HEK293 (cell line): Measurements from ENCODE around the gene MRPL9.

Source experiments
- CTCF ChIA-PET: fragments of 350-600 bp; formaldehyde crosslinking; extraction: SDS; loops from one replicate; lab custom pipeline; 2021; ENCODE audit warnings: antibody characterized with exemption; lab: Yijun Ruan, JAX
- POLR2A ChIA-PET: fragments of 300-600 bp; formaldehyde crosslinking; extraction: SDS; loops from one replicate; lab custom pipeline; 2020; ENCODE audit warnings: antibody characterized with exemption, inconsistent platforms; lab: Yijun Ruan, JAX
- H3K27ac ChIP-seq: fragments of 200-500 bp; sonication (Bioruptor generic); 2 replicates; pipeline ENCODE4 v1.5.1; 2014; ENCODE audit warnings: low read depth, low read length, control low read depth, inconsistent platforms; ENCODE audit errors: extremely low read depth
- H3K36me3 ChIP-seq, 2 experiments: fragments of 200-500 bp in 1 of 2; sonication (Bioruptor generic) in 1 of 2; 1 replicate in 1 of 2; 2 replicates in 1 of 2; pipeline ENCODE4 v1.5.1; 2014 to 2017; ENCODE audit warnings: inconsistent platforms in 2 of 2, low read length in 2 of 2; ENCODE audit not compliant: control insufficient read depth in 2 of 2, insufficient read depth in 1 of 2
- H3K4me1 ChIP-seq: fragments of 200-500 bp; sonication (Bioruptor generic); 2 replicates; pipeline ENCODE4 v1.5.1; 2014; ENCODE audit warnings: mild to moderate bottlenecking, low read length, inconsistent platforms; ENCODE audit not compliant: control insufficient read depth, insufficient read depth
- H3K4me3 ChIP-seq: 2 replicates; pipeline ENCODE4 v1.5.1; 2011; ENCODE audit warnings: low read depth, mild to moderate bottlenecking, control low read depth, low read length, moderate library complexity
- H3K9me3 ChIP-seq: fragments of 200-500 bp; sonication (Bioruptor generic); 2 replicates; pipeline ENCODE4 v1.5.1; 2014; ENCODE audit warnings: low read depth, low read length, inconsistent platforms; ENCODE audit not compliant: control insufficient read depth, insufficient read depth
- EGR2 ChIP-seq: fragments of 450-650 bp; formaldehyde crosslinking; IDR thresholded peaks from 2 replicates; pipeline ENCODE4 v1.5.1; 2016; ENCODE audit warnings: low read depth, missing biosample characterization, missing genetic modification characterization
- GFI1B ChIP-seq: fragments of 450-650 bp; formaldehyde crosslinking; IDR thresholded peaks from 2 replicates; pipeline ENCODE4 v1.5.1; 2016; ENCODE audit warnings: missing biosample characterization, missing genetic modification characterization
- IKZF3 ChIP-seq: fragments of 450-650 bp; IDR thresholded peaks from 2 replicates; pipeline ENCODE4 v1.5.0; 2018; ENCODE audit warnings: missing biosample characterization, mild to moderate bottlenecking, missing genetic modification characterization, moderate library complexity
- KLF1 ChIP-seq: fragments of 450-650 bp; formaldehyde crosslinking; IDR thresholded peaks from 2 replicates; pipeline ENCODE4 v1.5.1; 2016; ENCODE audit warnings: missing biosample characterization, missing genetic modification characterization
- KLF16 ChIP-seq: fragments of 450-650 bp; formaldehyde crosslinking; IDR thresholded peaks from 2 replicates; pipeline ENCODE4 v1.5.1; 2017; ENCODE audit warnings: missing biosample characterization, missing genetic modification characterization
- KLF7 ChIP-seq: fragments of 450-650 bp; formaldehyde crosslinking; IDR thresholded peaks from 2 replicates; pipeline ENCODE4 v1.5.1; 2016; ENCODE audit warnings: missing biosample characterization, missing genetic modification characterization, borderline replicate concordance
- OSR2 ChIP-seq: fragments of 450-650 bp; formaldehyde crosslinking; IDR thresholded peaks from 2 replicates; pipeline ENCODE4 v1.5.1; 2016; ENCODE audit warnings: missing biosample characterization, missing genetic modification characterization
- OVOL3 ChIP-seq: fragments of 450-650 bp; formaldehyde crosslinking; IDR thresholded peaks from 2 replicates; pipeline ENCODE4 v1.5.1; 2016; ENCODE audit warnings: missing biosample characterization, missing genetic modification characterization
- ZFHX2 ChIP-seq: fragments of 450-650 bp; formaldehyde crosslinking; conservative IDR thresholded peaks from 2 replicates; pipeline ENCODE4 v1.5.1; 2016; ENCODE audit warnings: missing biosample characterization, missing genetic modification characterization
- ZFP69B ChIP-seq: fragments of 450-650 bp; formaldehyde crosslinking; IDR thresholded peaks from 2 replicates; pipeline ENCODE4 v1.5.1; 2016; ENCODE audit warnings: missing biosample characterization, missing genetic modification characterization
- ZNF2 ChIP-seq: fragments of 450-650 bp; formaldehyde crosslinking; IDR thresholded peaks from 2 replicates; pipeline ENCODE4 v1.5.1; 2016; ENCODE audit warnings: missing biosample characterization, missing genetic modification characterization
- ZNF23 ChIP-seq: fragments of 450-650 bp; formaldehyde crosslinking; IDR thresholded peaks from 2 replicates; pipeline ENCODE4 v1.5.1; 2016; ENCODE audit warnings: missing biosample characterization, missing genetic modification characterization, borderline replicate concordance
- ZNF391 ChIP-seq: fragments of 450-650 bp; formaldehyde crosslinking; IDR thresholded peaks from 2 replicates; pipeline ENCODE4 v1.5.1; 2016; ENCODE audit warnings: low read depth, missing biosample characterization, missing genetic modification characterization, borderline replicate concordance
- ZNF560 ChIP-seq: fragments of 450-650 bp; formaldehyde crosslinking; IDR thresholded peaks from 2 replicates; pipeline ENCODE4 v1.5.1; 2017; ENCODE audit warnings: missing biosample characterization, missing genetic modification characterization, borderline replicate concordance
- ZNF629 ChIP-seq: fragments of 450-650 bp; formaldehyde crosslinking; IDR thresholded peaks from 2 replicates; pipeline ENCODE4 v1.5.1; 2017; ENCODE audit warnings: missing biosample characterization, missing genetic modification characterization
- ZNF776 ChIP-seq: fragments of 450-650 bp; formaldehyde crosslinking; IDR thresholded peaks from 2 replicates; pipeline ENCODE4 v1.5.0; 2017; ENCODE audit warnings: missing biosample characterization, missing genetic modification characterization, borderline replicate concordance
- ZNF791 ChIP-seq: fragments of 450-650 bp; formaldehyde crosslinking; IDR thresholded peaks from 2 replicates; pipeline ENCODE4 v1.5.1; 2016; ENCODE audit warnings: missing biosample characterization, missing genetic modification characterization
- TF ChIP-seq, protein P1 (sequence below): fragments of 450-650 bp; formaldehyde crosslinking; IDR thresholded peaks from 2 replicates; pipeline ENCODE4 v1.5.1; 2017; ENCODE audit warnings: missing biosample characterization, missing genetic modification characterization
- TF ChIP-seq, protein P2 (sequence below): fragments of 450-650 bp; formaldehyde crosslinking; IDR thresholded peaks from 2 replicates; pipeline ENCODE4 v1.5.1; 2016; ENCODE audit warnings: missing biosample characterization, missing genetic modification characterization
- TF ChIP-seq, protein P3 (sequence below): fragments of 450-650 bp; formaldehyde crosslinking; IDR thresholded peaks from 2 replicates; pipeline ENCODE4 v1.5.1; 2016; ENCODE audit warnings: missing biosample characterization, missing genetic modification characterization
- TF ChIP-seq, protein P4 (sequence below): fragments of 450-650 bp; formaldehyde crosslinking; IDR thresholded peaks from 2 replicates; pipeline ENCODE4 v1.5.1; 2016; ENCODE audit warnings: missing biosample characterization, missing genetic modification characterization

MRPL9 gene

DNA sequence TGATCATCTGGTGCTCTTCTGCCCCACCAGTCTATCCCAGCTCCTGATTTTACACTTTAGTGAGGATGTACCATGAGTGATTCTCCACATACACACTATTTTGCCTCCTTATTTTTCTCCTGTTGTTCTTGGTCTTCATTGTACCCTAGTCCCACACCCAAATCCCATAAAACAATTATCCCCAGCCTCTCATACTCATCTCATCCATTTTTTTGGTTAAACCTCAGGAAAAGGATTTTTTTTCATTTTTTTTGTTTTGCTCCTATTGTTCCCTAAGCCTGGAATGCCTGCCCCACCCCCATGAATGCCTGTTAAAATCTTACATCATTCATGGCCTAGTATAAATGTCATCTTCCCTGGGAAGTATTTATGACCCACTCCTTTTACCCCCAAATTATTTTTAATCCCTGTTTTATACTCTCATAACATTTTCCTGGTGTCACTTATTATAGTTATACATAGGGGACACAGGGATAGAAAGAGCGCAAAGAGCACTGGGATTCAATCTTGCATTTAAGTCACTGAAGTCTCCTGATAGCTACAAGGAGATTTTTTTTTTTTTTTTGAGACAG is 46.8 kb upstream of the MRPL9 start (continued):
- TF ChIP-seq IKZF3 (tag by site-specific recombination) (peak; percentile 27; the same call in 1 of the 2 replicates), ZNF629 (tag by site-specific recombination) (peak; percentile 68), ZNF776 (tag by site-specific recombination) (no peak), ZNF23 (tag by site-specific recombination) (no peak), KLF1 (no peak), KLF16 (tag by site-specific recombination) (peak; percentile 60), ZNF791 (tag by site-specific recombination) (no peak), ZNF391 (tag by site-specific recombination) (0 out of 2 replicates have a peak, but pooled peaks have one; percentile 48), GFI1B (tag by site-specific recombination) (no peak)
- TF ChIP-seq, protein P1, sequence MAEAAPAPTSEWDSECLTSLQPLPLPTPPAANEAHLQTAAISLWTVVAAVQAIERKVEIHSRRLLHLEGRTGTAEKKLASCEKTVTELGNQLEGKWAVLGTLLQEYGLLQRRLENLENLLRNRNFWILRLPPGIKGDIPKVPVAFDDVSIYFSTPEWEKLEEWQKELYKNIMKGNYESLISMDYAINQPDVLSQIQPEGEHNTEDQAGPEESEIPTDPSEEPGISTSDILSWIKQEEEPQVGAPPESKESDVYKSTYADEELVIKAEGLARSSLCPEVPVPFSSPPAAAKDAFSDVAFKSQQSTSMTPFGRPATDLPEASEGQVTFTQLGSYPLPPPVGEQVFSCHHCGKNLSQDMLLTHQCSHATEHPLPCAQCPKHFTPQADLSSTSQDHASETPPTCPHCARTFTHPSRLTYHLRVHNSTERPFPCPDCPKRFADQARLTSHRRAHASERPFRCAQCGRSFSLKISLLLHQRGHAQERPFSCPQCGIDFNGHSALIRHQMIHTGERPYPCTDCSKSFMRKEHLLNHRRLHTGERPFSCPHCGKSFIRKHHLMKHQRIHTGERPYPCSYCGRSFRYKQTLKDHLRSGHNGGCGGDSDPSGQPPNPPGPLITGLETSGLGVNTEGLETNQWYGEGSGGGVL (tag by site-specific recombination): no peak
- TF ChIP-seq, all 188 proteins: peak for 25

DNA sequence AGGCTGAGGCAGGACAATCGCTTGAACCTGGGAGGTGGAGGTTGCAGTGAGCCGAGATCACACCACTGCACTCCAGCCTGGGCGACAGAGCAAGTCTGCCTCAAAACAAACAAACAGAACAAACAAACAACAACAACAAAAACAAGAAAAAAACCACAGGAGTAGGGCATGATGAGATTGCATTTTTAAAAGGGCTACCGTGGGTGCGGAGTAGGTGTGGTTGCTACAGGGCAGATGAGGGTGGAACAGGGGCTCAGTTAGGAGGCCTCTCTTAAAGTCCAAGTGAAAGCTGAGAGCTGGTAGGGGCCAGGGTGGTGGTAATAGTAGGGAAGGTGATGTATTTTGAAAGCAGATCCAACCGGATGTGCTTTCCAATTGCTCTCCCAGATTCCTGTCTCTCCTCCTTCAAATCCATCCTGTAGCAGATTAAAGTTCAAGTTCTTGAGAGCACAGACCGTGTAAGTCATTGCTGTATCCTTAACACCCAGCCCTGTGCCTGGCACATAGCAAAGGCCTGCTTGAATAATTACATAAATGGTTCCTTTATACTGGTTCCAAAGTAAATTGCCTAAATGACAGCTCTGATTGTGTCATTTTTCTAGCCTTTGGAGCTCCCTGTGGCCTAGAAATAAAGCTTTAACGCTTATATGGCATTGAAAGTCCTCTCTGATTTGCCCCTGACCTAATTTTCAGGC is 46.1 kb upstream of the MRPL9 start:
- no peak overlapping the region for H3K27ac ChIP-seq
- H3K9me3 ChIP-seq: no peaks in the 10 kb centered on the region
- H3K36me3 ChIP-seq: no peaks in the 10 kb centered on the region
- POLR2A ChIA-PET: interaction anchor here (0.6 to 0.7 kb wide), 2 partner anchors 20 to 350 kb away, joined by 3 read pairs; partner anchors contain the start of gene POGZ
- H3K4me3 ChIP-seq: no peak overlapping the region
- H3K4me1 ChIP-seq: no peaks in the 10 kb centered on the region
- CTCF ChIA-PET: interaction anchor here (1.1 kb wide), 1 partner anchor 27 kb away, joined by 6 read pairs; no protein-coding TSS in a partner anchor
- TF ChIP-seq ZNF560 (no peak), OSR2 (peak; percentile 62), OVOL3 (tag by site-specific recombination) (no peak), ZFHX2 (tag by site-specific recombination) (peak; percentile 65), EGR2 (tag by site-specific recombination) (peak; percentile 12; the same call in 1 of the 2 replicates), ZNF776 (tag by site-specific recombination) (no peak), ZFP69B (peak; percentile 62), KLF1 (peak; percentile 83), ZNF2 (tag by site-specific recombination) (peak; percentile 98), ZNF629 (tag by site-specific recombination) (no peak), KLF7 (no peak)
- TF ChIP-seq, protein P2, sequence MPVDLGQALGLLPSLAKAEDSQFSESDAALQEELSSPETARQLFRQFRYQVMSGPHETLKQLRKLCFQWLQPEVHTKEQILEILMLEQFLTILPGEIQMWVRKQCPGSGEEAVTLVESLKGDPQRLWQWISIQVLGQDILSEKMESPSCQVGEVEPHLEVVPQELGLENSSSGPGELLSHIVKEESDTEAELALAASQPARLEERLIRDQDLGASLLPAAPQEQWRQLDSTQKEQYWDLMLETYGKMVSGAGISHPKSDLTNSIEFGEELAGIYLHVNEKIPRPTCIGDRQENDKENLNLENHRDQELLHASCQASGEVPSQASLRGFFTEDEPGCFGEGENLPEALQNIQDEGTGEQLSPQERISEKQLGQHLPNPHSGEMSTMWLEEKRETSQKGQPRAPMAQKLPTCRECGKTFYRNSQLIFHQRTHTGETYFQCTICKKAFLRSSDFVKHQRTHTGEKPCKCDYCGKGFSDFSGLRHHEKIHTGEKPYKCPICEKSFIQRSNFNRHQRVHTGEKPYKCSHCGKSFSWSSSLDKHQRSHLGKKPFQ (tag by site-specific recombination): peak; percentile 48; the same call in 1 of the 2 replicates
- TF ChIP-seq, protein P3, sequence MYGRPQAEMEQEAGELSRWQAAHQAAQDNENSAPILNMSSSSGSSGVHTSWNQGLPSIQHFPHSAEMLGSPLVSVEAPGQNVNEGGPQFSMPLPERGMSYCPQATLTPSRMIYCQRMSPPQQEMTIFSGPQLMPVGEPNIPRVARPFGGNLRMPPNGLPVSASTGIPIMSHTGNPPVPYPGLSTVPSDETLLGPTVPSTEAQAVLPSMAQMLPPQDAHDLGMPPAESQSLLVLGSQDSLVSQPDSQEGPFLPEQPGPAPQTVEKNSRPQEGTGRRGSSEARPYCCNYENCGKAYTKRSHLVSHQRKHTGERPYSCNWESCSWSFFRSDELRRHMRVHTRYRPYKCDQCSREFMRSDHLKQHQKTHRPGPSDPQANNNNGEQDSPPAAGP (tag by site-specific recombination): 0 out of 2 replicates have a peak, but pooled peaks have one; percentile 25
- TF ChIP-seq, protein P4, sequence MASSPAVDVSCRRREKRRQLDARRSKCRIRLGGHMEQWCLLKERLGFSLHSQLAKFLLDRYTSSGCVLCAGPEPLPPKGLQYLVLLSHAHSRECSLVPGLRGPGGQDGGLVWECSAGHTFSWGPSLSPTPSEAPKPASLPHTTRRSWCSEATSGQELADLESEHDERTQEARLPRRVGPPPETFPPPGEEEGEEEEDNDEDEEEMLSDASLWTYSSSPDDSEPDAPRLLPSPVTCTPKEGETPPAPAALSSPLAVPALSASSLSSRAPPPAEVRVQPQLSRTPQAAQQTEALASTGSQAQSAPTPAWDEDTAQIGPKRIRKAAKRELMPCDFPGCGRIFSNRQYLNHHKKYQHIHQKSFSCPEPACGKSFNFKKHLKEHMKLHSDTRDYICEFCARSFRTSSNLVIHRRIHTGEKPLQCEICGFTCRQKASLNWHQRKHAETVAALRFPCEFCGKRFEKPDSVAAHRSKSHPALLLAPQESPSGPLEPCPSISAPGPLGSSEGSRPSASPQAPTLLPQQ: peak; percentile 59; the same call in 1 of the 2 replicates
- TF ChIP-seq, all 188 proteins: peak for 9
